Left lung (tissue), 10 donors: Measurements from ENCODE around the gene SGPP1. TPM values are rescaled to one million over a fixed set of nuclear protein-coding genes. Genes with fewer than 3 reads are reported as not detected.

Experiments
- ATAC-seq: fragments of 200-7000 bp; cut with Tn5 transposase; one replicate; pipeline ENCODE4 v1.9.1; 2020; ENCODE audit warnings: moderate library complexity
- DNase-seq, 4 donors: peaks; one replicate each; pipeline ENCODE4 v3.0.0-alpha.2; 2013 to 2020
- H3K27ac ChIP-seq, 2 donors: fragments of 200-600 bp; sonication (generic) in 1 of 2; one replicate each; pipeline versions ENCODE4 v1.5.0 to v1.8.0; 2020 to 2021
- H3K27me3 ChIP-seq, 2 donors: fragments of 200-600 bp; sonication (generic) in 1 of 2; one replicate each; pipeline versions ENCODE4 v1.5.0 to v1.8.0; 2020 to 2021
- H3K36me3 ChIP-seq, 2 donors: fragments of 200-600 bp; sonication (generic) in 1 of 2; one replicate each; pipeline versions ENCODE4 v1.5.0 to v1.8.0; 2020 to 2021
- H3K4me1 ChIP-seq, 2 donors: fragments of 200-600 bp; one replicate each; pipeline ENCODE4 v1.8.0; 2021
- H3K4me3 ChIP-seq, 2 donors: fragments of 200-600 bp; sonication (generic) in 1 of 2; one replicate each; pipeline versions ENCODE4 v1.5.0 to v1.8.0; 2020 to 2021; ENCODE audit warnings: mild to moderate bottlenecking in 1 of 2
- H3K9me3 ChIP-seq, 2 donors: fragments of 200-600 bp; sonication (generic) in 1 of 2; one replicate each; pipeline versions ENCODE4 v1.5.0 to v1.8.0; 2020 to 2021
- intact Hi-C, 2 donors: fragments of 100-400 bp; cut with DNase I; formaldehyde crosslinking; loops; one replicate each; pipeline versions ENCODE4 v1.11.2 to v1.14.2; 2022
- polyA plus RNA-seq, 6 donors: library from polyadenylated mRNA; unstranded; fragments of 120-200 nt; gene quantifications; one replicate each; pipeline ENCODE4 v1.2.1, GENCODE V29; 2013; ENCODE audit not compliant: insufficient read length in 6 of 6
- total RNA-seq, 2 donors: library from RNA; stranded (reverse); fragmentation: NEBNext Ultra II Directional; extraction: Animal tissue kit (Norgen Biotek cat#: 25700); gene quantifications; one replicate each; pipeline ENCODE4 v1.2.1, GENCODE V29; 2021
- TF ChIP-seq, protein P1 (sequence below), 2 donors: fragments of 200-600 bp; sonication (generic) in 1 of 2; IDR thresholded peaks; one replicate each; pipeline versions ENCODE4 v1.5.0 to v1.8.0; 2021; ENCODE audit warnings: antibody characterized with exemption in 2 of 2
- donor health status: DM: no; HTN: yes; CAD: no.
- donor health status: DM: no; HTN: no; CAD: no.

SGPP1 gene
- total and polyA plus RNA-seq, 8 donors = 19.4 to 26.3 (median 21.5) TPM

DNA sequence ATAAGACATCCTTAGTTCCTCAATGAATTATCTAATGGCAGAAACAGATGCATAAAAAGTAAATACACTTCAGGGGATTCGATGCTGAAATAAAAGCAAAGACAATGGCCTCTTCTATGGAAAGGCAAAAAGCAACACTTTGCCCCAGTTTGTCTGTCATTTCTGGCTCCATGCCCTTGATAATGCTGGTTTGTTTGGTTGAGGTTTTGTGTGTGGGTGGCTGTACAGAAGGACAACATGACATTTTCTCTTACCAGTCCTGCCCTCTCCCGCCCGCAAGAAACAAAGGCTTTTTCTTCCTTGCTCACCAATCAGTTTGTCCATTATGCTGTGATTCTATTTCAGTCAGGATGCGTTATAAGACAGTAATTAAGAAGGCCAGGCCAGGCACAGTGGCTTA, 68.1 kb downstream of the SGPP1 start:
- Histone ChIP-seq H3K9me3 (no peaks in the 10 kb centered on the region), H3K27ac (no peak overlapping the region), H3K4me1 (peaks cover 0 to 6% of the 10 kb centered on the region in 2 donors), H3K36me3 (no peaks in the 10 kb centered on the region), H3K4me3 (no peak overlapping the region), H3K27me3 (no peaks in the 10 kb centered on the region)
- TF ChIP-seq, protein P1, sequence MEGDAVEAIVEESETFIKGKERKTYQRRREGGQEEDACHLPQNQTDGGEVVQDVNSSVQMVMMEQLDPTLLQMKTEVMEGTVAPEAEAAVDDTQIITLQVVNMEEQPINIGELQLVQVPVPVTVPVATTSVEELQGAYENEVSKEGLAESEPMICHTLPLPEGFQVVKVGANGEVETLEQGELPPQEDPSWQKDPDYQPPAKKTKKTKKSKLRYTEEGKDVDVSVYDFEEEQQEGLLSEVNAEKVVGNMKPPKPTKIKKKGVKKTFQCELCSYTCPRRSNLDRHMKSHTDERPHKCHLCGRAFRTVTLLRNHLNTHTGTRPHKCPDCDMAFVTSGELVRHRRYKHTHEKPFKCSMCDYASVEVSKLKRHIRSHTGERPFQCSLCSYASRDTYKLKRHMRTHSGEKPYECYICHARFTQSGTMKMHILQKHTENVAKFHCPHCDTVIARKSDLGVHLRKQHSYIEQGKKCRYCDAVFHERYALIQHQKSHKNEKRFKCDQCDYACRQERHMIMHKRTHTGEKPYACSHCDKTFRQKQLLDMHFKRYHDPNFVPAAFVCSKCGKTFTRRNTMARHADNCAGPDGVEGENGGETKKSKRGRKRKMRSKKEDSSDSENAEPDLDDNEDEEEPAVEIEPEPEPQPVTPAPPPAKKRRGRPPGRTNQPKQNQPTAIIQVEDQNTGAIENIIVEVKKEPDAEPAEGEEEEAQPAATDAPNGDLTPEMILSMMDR (IDR thresholded peaks at IDR 0.05) = no peak
- DNase-seq (no peak), ATAC-seq (no peak)
- intact Hi-C loops = no loop called here

DNA sequence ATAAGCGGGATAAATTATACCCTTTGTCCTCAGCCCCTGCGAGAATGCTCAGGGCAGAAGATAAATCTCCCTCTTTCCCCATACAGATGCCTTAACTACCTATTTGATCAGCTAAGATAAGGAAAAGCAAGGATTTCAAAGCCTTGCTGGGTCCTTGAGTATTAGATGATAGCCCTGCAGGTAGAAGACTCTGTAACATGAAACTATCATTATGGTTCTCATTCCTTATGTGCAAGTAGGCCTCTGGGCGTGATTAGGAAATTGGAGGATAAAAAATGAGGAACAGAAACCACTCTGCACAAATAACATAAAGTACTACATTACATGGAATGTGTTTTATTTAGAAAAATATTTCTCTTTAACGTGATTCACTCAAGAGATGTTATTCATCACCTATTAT, 71.7 kb downstream of the SGPP1 start:
- Histone ChIP-seq H3K36me3 (no peaks in the 10 kb centered on the region), H3K27me3 (no peaks in the 10 kb centered on the region), H3K4me1 (peaks cover 0 to 6% of the 10 kb centered on the region in 2 donors), H3K27ac (no peak overlapping the region), H3K9me3 (no peaks in the 10 kb centered on the region), H3K4me3 (no peak overlapping the region)
- TF ChIP-seq, protein P1 (IDR thresholded peaks at IDR 0.05) = no peak
- DNase-seq (no peak), ATAC-seq (peak; percentile 25)
- intact Hi-C loops = no loop called here

DNA sequence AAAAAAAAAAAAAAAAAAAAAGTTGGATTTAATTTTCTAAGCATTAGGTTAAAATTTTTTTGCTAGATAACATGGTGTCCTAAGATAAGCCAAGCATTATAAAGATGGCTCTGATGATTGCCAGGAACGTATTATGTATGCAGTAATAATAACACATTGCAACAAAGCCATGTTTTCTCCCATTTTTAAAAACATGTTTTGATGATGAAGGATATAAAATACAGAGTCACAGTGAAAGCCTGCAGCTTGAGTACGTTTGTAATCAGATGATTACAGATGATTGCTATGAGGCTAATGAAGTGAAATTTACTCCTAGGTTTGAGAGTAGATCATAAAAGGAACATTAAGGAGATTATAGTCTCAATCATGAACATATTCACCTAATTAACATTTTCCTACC, 72.9 kb downstream of the SGPP1 start:
- intact Hi-C loops = no loop called here
- Histone ChIP-seq H3K27ac (no peak overlapping the region), H3K9me3 (no peaks in the 10 kb centered on the region), H3K4me3 (no peak overlapping the region), H3K27me3 (no peaks in the 10 kb centered on the region), H3K36me3 (no peaks in the 10 kb centered on the region), H3K4me1 (peaks cover 0 to 6% of the 10 kb centered on the region in 2 donors)
- ATAC-seq = no peak
- DNase-seq = peak in 1 of 4 donors; percentile 13
- TF ChIP-seq, protein P1 (IDR thresholded peaks at IDR 0.05) = no peak

DNA sequence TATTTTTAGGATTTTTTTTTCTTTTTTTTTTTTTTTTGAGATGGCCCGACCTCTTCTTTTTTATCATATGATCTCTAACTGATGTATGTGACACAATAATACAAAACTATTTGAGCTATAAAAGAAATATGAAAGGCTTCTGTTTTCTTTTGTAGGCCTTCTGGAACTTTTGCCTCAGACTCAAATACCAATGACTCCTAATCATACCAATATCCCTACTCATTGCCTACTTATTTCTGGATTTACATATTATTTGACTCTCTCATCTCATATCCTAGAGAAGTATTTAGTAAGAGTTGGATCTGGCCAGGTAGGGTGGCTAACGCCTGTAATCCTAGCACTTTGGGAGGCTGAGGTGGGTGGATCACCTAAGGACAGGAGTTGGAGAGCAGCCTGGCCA, 73.5 kb downstream of the SGPP1 start:
- no peaks in the 10 kb centered on the region for H3K36me3 ChIP-seq
- H3K27ac ChIP-seq = no peak overlapping the region
- H3K4me3 ChIP-seq = no peak overlapping the region
- intact Hi-C loops = no loop called here
- no peak for DNase-seq
- no peaks in the 10 kb centered on the region for H3K9me3 ChIP-seq
- peaks cover 0 to 6% of the 10 kb centered on the region in 2 donors for H3K4me1 ChIP-seq
- no peaks in the 10 kb centered on the region for H3K27me3 ChIP-seq
- ATAC-seq = no peak
- TF ChIP-seq, protein P1 (IDR thresholded peaks at IDR 0.05) = no peak

DNA sequence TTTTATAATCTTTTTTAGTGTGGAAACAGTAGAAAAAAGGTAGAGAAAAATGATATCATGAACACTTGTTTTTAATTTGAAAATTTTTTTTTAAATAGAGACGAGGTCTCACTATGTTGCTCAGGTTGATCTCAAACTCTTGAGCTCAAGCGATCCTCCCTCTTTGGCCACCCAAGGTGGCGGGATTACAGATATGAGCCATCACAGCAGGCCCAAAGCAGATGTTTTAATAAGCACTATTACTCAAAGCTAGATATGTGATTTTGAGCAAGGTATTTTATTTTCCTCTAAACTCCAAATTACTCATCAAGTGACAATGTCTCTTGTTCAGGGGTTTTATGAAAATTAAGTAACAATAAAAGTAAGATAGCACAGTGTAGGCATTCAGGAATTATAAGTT, 75.5 kb downstream of the SGPP1 start:
- no peak for DNase-seq
- TF ChIP-seq, protein P1 (IDR thresholded peaks at IDR 0.05) = no peak
- Histone ChIP-seq H3K4me1 (peaks cover 0 to 6% of the 10 kb centered on the region in 2 donors), H3K27ac (no peak overlapping the region), H3K4me3 (no peak overlapping the region), H3K36me3 (no peaks in the 10 kb centered on the region), H3K9me3 (no peaks in the 10 kb centered on the region), H3K27me3 (no peaks in the 10 kb centered on the region)
- intact Hi-C loops = no loop called here
- ATAC-seq = no peak
